Liver (tissue), 9 donors: Measurements from ENCODE around the gene TMEM170A. TPM values are rescaled to one million over a fixed set of nuclear protein-coding genes. Genes with fewer than 3 reads are reported as not detected.

Source experiments
- DNase-seq: peaks from one replicate; pipeline ENCODE4 v3.0.0-alpha.2; 2017; ENCODE audit warnings: low spot score
- H3K27ac ChIP-seq, 2 donors: one replicate each; pipeline ENCODE4 v1.7.0; 2013; ENCODE audit warnings: inconsistent platforms in 2 of 2, low read length in 2 of 2, control low read depth in 1 of 2, low read depth in 1 of 2, mild to moderate bottlenecking in 1 of 2
- H3K27me3 ChIP-seq, 4 donors: one replicate each; pipeline versions ENCODE4 v1.6.1 to v1.7.0; 2013; ENCODE audit warnings: low read length in 3 of 4, inconsistent platforms in 1 of 4, mild to moderate bottlenecking in 1 of 4, moderate library complexity in 1 of 4; ENCODE audit not compliant: control insufficient read depth in 4 of 4, insufficient read depth in 4 of 4
- H3K36me3 ChIP-seq, 4 donors: one replicate each; pipeline versions ENCODE4 v1.6.1 to v1.7.0; 2013; ENCODE audit warnings: low read length in 3 of 4, mild to moderate bottlenecking in 3 of 4, low read depth in 1 of 4, moderate library complexity in 1 of 4; ENCODE audit not compliant: control insufficient read depth in 4 of 4, insufficient read depth in 3 of 4
- H3K4me1 ChIP-seq, 4 donors: one replicate each; pipeline versions ENCODE4 v1.6.1 to v1.7.0; 2013; ENCODE audit warnings: low read length in 3 of 4, mild to moderate bottlenecking in 3 of 4, moderate library complexity in 1 of 4; ENCODE audit not compliant: control insufficient read depth in 4 of 4, insufficient read depth in 4 of 4
- H3K4me3 ChIP-seq, 3 donors: one replicate each; pipeline versions ENCODE4 v1.6.1 to v1.7.0; 2013; ENCODE audit warnings: low read length in 3 of 3, control low read depth in 1 of 3, low read depth in 1 of 3, mild to moderate bottlenecking in 1 of 3
- H3K9ac ChIP-seq, 2 donors: one replicate each; pipeline ENCODE4 v1.7.0; 2013; ENCODE audit warnings: low read length in 2 of 2, mild to moderate bottlenecking in 2 of 2, moderate library complexity in 2 of 2, control low read depth in 1 of 2, low read depth in 1 of 2
- H3K9me3 ChIP-seq, 4 donors: one replicate each; pipeline versions ENCODE4 v1.6.1 to v1.7.0; 2013; ENCODE audit warnings: low read length in 3 of 4; ENCODE audit not compliant: control insufficient read depth in 4 of 4
- CTCF ChIP-seq: fragments of 150-350 bp; IDR thresholded peaks from 2 replicates; pipeline ENCODE4 v1.5.1; 2017; ENCODE audit warnings: improper control_type of control experiment, low read depth, low read length; ENCODE audit not compliant: missing input control
- FOXA1 ChIP-seq: IDR thresholded peaks from 2 replicates; pipeline ENCODE4 v1.6.1; 2016; ENCODE audit warnings: antibody characterized with exemption
- FOXA2 ChIP-seq: IDR thresholded peaks from 2 replicates; pipeline ENCODE4 v1.6.1; 2016; ENCODE audit warnings: antibody characterized with exemption
- GABPA ChIP-seq, 2 donors: IDR thresholded peaks in 1 of 2; conservative IDR thresholded peaks in 1 of 2; 2 replicates each; pipeline ENCODE4 v1.6.1; 2016; ENCODE audit warnings: antibody characterized with exemption in 2 of 2, mild to moderate bottlenecking in 1 of 2, moderate library complexity in 1 of 2
- HNF4A ChIP-seq, 2 donors: conservative IDR thresholded peaks; 2 replicates each; pipeline ENCODE4 v1.6.1; 2016; ENCODE audit warnings: antibody characterized with exemption in 2 of 2, mild to moderate bottlenecking in 2 of 2
- HNF4G ChIP-seq: IDR thresholded peaks from 2 replicates; pipeline ENCODE4 v1.6.1; 2016; ENCODE audit warnings: antibody characterized with exemption
- NR2F2 ChIP-seq: IDR thresholded peaks from 2 replicates; pipeline ENCODE4 v1.6.1; 2016; ENCODE audit warnings: antibody characterized with exemption
- RAD21 ChIP-seq, 2 donors: IDR thresholded peaks; 2 replicates each; pipeline ENCODE4 v1.6.1; 2016; ENCODE audit warnings: antibody characterized with exemption in 2 of 2, mild to moderate bottlenecking in 2 of 2
- REST ChIP-seq: IDR thresholded peaks from 2 replicates; pipeline ENCODE4 v1.6.1; 2016; ENCODE audit warnings: antibody characterized with exemption, mild to moderate bottlenecking
- RXRA ChIP-seq, 2 donors: IDR thresholded peaks; 2 replicates each; pipeline ENCODE4 v1.6.1; 2017 to 2018; ENCODE audit warnings: antibody characterized with exemption in 2 of 2, mild to moderate bottlenecking in 1 of 2
- SP1 ChIP-seq: IDR thresholded peaks from 2 replicates; pipeline ENCODE4 v1.6.1; 2018; ENCODE audit warnings: antibody characterized with exemption, mild to moderate bottlenecking
- TAF1 ChIP-seq: conservative IDR thresholded peaks from 2 replicates; pipeline ENCODE4 v1.6.1; 2016; ENCODE audit warnings: antibody characterized with exemption, mild to moderate bottlenecking
- YY1 ChIP-seq: IDR thresholded peaks from 2 replicates; pipeline ENCODE4 v1.6.1; 2016; ENCODE audit warnings: antibody characterized with exemption, mild to moderate bottlenecking
- WGBS: extraction: QIAGEN DNeasy Blood & Tissue Kit; methylation state at CpG from one replicate; pipeline ENCODE4 v1.1.7; 2013; 5-methylcytosine and 5-hydroxymethylcytosine counted together
- polyA plus RNA-seq, 2 donors: library from polyadenylated mRNA; stranded (reverse) in 1 of 2; unstranded in 1 of 2; fragments of 200-250 nt in 1 of 2; fragments of >200 nt in 1 of 2; fragmentation: Nextera tagmentation in 1 of 2; extraction: Ambion mirVana in 1 of 2; gene quantifications; one replicate each; pipeline versions ENCODE4 v1.2.1 to v1.2.3, GENCODE V29; 2013 to 2015
- total RNA-seq, 2 donors: library from RNA; depleted of rRNA; stranded (reverse); fragments of >200 nt; gene quantifications; one replicate each; pipeline ENCODE4 v1.2.3, GENCODE V29; 2014
- TF ChIP-seq, protein P1 (sequence below): IDR thresholded peaks from 2 replicates; pipeline ENCODE4 v1.6.1; 2016; ENCODE audit warnings: antibody characterized with exemption
- TF ChIP-seq, protein P2 (sequence below): IDR thresholded peaks from 2 replicates; pipeline ENCODE4 v1.6.1; 2016; ENCODE audit warnings: antibody characterized with exemption
- donor health status: healthy.
- donor health status: healthy.
- donor health status: healthy.
- donor health status: healthy.
- donor health status: healthy.

Gene TMEM170A
- total and polyA plus RNA-seq, 4 donors, result 5.8 to 25.4 (median 16.3) TPM

DNA sequence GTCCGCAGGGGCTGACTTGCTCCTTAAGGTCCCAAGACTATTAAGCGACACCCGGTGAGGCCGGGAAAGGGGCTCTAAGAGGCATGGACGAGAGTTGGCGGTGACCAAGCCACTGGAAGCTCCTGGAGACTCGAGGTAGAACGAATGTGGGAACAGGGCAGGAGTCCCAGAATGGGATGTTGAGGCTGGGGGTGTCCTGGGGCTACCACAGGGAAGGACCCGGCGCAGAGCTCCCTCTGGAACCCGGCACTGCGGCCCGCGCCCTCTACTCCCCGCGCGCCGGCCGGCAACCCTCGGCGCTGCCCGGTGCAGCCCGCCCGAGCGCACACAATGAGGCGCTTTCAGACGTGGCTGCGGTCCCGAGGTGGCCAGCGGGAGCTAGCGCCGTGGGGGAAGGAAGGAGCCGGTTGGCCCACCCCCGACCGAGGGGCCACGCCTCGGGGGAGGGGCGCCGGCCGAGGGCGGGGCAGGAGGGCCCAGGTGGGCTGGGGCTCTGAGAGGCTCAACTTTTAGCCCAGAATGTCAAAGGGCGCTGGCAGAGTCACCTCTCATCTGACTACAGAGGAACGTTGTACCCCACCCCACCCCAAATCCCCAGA, 30.7 kb upstream of the TMEM170A start, which contains the start of gene CHST6 (continued):
- no peak for TF ChIP-seq REST
- no peak for TF ChIP-seq NR2F2
- TF ChIP-seq, protein P1, sequence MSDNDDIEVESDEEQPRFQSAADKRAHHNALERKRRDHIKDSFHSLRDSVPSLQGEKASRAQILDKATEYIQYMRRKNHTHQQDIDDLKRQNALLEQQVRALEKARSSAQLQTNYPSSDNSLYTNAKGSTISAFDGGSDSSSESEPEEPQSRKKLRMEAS, result no peak
- TF ChIP-seq FOXA1, result no peak

- H3K9ac ChIP-seq, result no peak overlapping the region
- H3K36me3 ChIP-seq, result no peaks in the 10 kb centered on the region
- H3K27me3 ChIP-seq, result no peaks in the 10 kb centered on the region
- H3K9me3 ChIP-seq, result no peaks in the 10 kb centered on the region
- peaks cover 2 to 7% (median 5%) of the 10 kb centered on the region in 4 donors for H3K4me1 ChIP-seq
- TF ChIP-seq RXRA (IDR thresholded peaks at IDR 0.05) (no peak), FOXA2 (no peak), TAF1 (no peak), FOXA1 (no peak), HNF4A (conservative IDR thresholded peaks at IDR 0.05) (no peak), SP1 (no peak), CTCF (no peak), YY1 (no peak), HNF4G (no peak), REST (no peak), GABPA (IDR thresholded peaks at IDR 0.05 in 1 of 2, conservative IDR thresholded peaks at IDR 0.05 in 1 of 2) (no peak), RAD21 (IDR thresholded peaks at IDR 0.05) (no peak), NR2F2 (no peak)
- TF ChIP-seq, protein P2, sequence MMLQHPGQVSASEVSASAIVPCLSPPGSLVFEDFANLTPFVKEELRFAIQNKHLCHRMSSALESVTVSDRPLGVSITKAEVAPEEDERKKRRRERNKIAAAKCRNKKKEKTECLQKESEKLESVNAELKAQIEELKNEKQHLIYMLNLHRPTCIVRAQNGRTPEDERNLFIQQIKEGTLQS, result no peak
- DNase-seq, result no peak
- H3K4me3 ChIP-seq, result peak overlapping the region in 1 of 3 donors; percentile 21
- H3K27ac ChIP-seq, result no peak overlapping the region
- 9% methylated on average over 26 of the region's 26 CpGs for WGBS
These were observed 30.2 kb upstream of the TMEM170A start for GRCh38 chr16:75494661-75495075.
